MCF 10A (cell line): Measurements from ENCODE around the gene GABRB1. TPM values are rescaled to one million over a fixed set of nuclear protein-coding genes. Genes with fewer than 3 reads are reported as not detected.

ENCODE experiments used
- Bru-seq: library from RNA; stranded (reverse); fragments of 400-500 nt; gene quantifications from one replicate; lab custom pipeline; 2021; lab: Mats Ljungman, UMichigan
- BruChase-seq, 2 experiments: library from RNA; stranded (reverse); fragments of 400-500 nt; gene quantifications; one replicate each; lab custom pipeline; 2021; lab: Mats Ljungman, UMichigan
- BruUV-seq: library from RNA; stranded (reverse); fragments of 400-500 nt; replicated peaks from 2 replicates; lab custom pipeline; 2021; lab: Mats Ljungman, UMichigan
- CTCF ChIA-PET: fragments of 300-600 bp; sonication (Branson Sonifier 250); formaldehyde crosslinking; extraction: SDS; loops from one replicate; lab custom pipeline; 2021; ENCODE audit warnings: antibody characterized with exemption, inconsistent platforms; lab: Yijun Ruan, JAX
- POLR2A ChIA-PET: fragments of 300-600, 350-650 bp; sonication (Branson Sonifier 250); formaldehyde crosslinking; extraction: SDS; loops from one replicate; lab custom pipeline; 2020; ENCODE audit warnings: antibody characterized with exemption, inconsistent platforms; lab: Yijun Ruan, JAX
- DNase-seq: peaks from one replicate; pipeline ENCODE4 v3.0.0-alpha.2; 2018; ENCODE audit not compliant: unreplicated experiment
- H3K27ac Mint-ChIP-seq: one replicate; pipeline ENCODE4 v1.8.0; 2022; ENCODE audit warnings: mild to moderate bottlenecking, low read depth, mixed read lengths; ENCODE audit not compliant: unreplicated experiment
- H3K27me3 Mint-ChIP-seq: one replicate; pipeline ENCODE4 v1.8.0; 2022; ENCODE audit warnings: mixed read lengths; ENCODE audit not compliant: insufficient read depth, unreplicated experiment
- H3K36me3 Mint-ChIP-seq: one replicate; pipeline ENCODE4 v1.8.0; 2022; ENCODE audit warnings: mild to moderate bottlenecking, moderate library complexity, mixed read lengths; ENCODE audit not compliant: insufficient read depth, unreplicated experiment
- H3K4me1 Mint-ChIP-seq: one replicate; pipeline ENCODE4 v1.8.0; 2022; ENCODE audit warnings: mixed read lengths; ENCODE audit not compliant: insufficient read depth, unreplicated experiment
- H3K4me3 Mint-ChIP-seq: one replicate; pipeline ENCODE4 v1.8.0; 2022; ENCODE audit warnings: mild to moderate bottlenecking, moderate library complexity, mixed read lengths; ENCODE audit not compliant: unreplicated experiment
- H3K9me3 Mint-ChIP-seq: one replicate; pipeline ENCODE4 v1.8.0; 2022; ENCODE audit warnings: mixed read lengths; ENCODE audit not compliant: unreplicated experiment
- intact Hi-C: fragments of 100-400 bp; cut with micrococcal nuclease; formaldehyde crosslinking; loops from 2 replicates; pipeline ENCODE4 v1.14.1; 2022
- long read RNA-seq: library from polyadenylated mRNA; stranded (forward); transcript quantifications from one replicate; pipeline ENCODE4 v2.0.0, GENCODE V29; 2022
- total RNA-seq: library from RNA; stranded (reverse); gene quantifications from 2 replicates; pipeline ENCODE4 v1.2.3, GENCODE V29; 2022
- TF ChIP-seq, protein P1 (sequence below): fragments of 200-600 bp; IDR thresholded peaks from one replicate; pipeline ENCODE4 v1.8.0; 2022; ENCODE audit warnings: antibody characterized with exemption, mild to moderate bottlenecking; ENCODE audit not compliant: unreplicated experiment

The GABRB1 gene
- not detected in 2 replicates for total RNA-seq
- percentile 0 among the genes with signal in this experiment for Bru-seq, nascent RNA
- BruChase-seq, experiment 1, labeled RNA remaining after a 6-hour chase: percentile 0 among the genes with signal in this experiment
- BruChase-seq, experiment 2, labeled RNA remaining after a 2-hour chase: percentile 1 among the genes with signal in this experiment
- long read RNA-seq: 0 reads

DNA sequence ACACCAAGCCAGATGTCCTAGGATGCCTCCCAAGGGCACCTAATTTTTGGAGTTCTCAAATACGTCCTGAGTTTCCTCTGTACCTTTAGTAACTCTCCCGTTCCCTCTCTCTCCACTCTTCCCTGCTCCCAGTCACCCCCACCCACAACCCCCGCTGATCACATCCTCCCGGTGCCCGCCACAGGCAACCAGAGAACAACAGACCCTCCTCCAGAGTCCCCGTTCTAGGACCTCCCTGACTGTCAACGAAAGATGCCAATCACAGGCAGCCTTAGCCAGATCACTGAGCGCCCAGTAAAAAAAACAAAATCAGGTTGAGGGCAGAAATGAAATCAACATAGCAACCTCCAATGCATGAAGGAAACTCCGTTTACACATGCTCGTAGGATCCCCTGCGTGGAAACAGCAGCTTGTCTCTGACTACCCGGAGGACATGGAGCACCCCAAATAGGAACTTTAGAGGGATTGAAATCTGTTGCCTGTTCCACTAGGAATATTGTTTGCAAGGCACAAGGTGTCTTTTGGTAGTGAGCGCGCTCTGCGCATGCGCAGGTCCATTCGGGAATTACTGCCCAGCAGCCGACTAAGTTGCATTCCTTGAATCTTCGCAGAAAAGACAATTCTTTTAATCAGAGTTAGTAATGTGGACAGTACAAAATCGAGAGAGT, at the start of gene GABRB1:
Gene GABRB1, plus strand, starts transcription at position 557 of the 668 bp plus-strand sequence.
- Mint-ChIP-seq H3K4me1 (peaks cover 13% of the 10 kb centered on the region), H3K4me3 (peak within 1 kb of the TSS; percentile 50), H3K36me3 (no peaks in the 10 kb centered on the region), H3K27ac (no peak within 1 kb of the TSS), H3K27me3 (peaks cover 75% of the 10 kb centered on the region), H3K9me3 (no peaks in the 10 kb centered on the region)
- intact Hi-C loops: no loop called here
- ChIA-PET POLR2A (interaction anchor here (0.6 to 0.8 kb wide), 2 partner anchors 32 to 533 kb away, joined by 3 to 4 read pairs; no protein-coding TSS in a partner anchor), CTCF (no interaction called here)
- DNase-seq: peak; percentile 17
- no TSS peak for BruUV-seq
- TF ChIP-seq, protein P1, sequence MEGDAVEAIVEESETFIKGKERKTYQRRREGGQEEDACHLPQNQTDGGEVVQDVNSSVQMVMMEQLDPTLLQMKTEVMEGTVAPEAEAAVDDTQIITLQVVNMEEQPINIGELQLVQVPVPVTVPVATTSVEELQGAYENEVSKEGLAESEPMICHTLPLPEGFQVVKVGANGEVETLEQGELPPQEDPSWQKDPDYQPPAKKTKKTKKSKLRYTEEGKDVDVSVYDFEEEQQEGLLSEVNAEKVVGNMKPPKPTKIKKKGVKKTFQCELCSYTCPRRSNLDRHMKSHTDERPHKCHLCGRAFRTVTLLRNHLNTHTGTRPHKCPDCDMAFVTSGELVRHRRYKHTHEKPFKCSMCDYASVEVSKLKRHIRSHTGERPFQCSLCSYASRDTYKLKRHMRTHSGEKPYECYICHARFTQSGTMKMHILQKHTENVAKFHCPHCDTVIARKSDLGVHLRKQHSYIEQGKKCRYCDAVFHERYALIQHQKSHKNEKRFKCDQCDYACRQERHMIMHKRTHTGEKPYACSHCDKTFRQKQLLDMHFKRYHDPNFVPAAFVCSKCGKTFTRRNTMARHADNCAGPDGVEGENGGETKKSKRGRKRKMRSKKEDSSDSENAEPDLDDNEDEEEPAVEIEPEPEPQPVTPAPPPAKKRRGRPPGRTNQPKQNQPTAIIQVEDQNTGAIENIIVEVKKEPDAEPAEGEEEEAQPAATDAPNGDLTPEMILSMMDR: no peak

DNA sequence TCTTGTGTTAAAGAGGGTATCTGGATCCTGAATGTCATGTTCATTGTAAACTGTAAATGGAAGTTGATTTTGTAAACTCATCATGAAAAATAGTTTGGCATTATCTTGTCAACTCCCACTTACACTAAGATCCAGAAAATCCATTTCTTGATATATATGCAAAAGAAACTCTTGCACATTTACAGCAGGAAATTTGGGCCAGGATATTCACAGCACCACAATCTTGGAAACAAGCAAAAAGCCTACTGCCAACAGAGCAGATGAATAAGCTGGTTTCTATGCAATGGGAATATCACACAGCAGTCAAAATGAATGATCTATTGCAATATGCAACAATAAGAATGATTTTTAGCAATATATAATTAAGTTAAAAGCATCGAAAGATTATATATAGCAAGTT, 46.6 kb upstream of the GABRB1 start:
- Mint-ChIP-seq H3K36me3 (no peaks in the 10 kb centered on the region), H3K9me3 (no peaks in the 10 kb centered on the region), H3K4me3 (no peak overlapping the region), H3K27ac (no peak overlapping the region), H3K4me1 (no peaks in the 10 kb centered on the region), H3K27me3 (peaks cover 41% of the 10 kb centered on the region)
- no TSS peak for BruUV-seq
- DNase-seq: no peak
- CTCF ChIA-PET: no interaction called here
- POLR2A ChIA-PET: no interaction called here
- TF ChIP-seq, protein P1: no peak
- intact Hi-C loops: no loop called here

DNA sequence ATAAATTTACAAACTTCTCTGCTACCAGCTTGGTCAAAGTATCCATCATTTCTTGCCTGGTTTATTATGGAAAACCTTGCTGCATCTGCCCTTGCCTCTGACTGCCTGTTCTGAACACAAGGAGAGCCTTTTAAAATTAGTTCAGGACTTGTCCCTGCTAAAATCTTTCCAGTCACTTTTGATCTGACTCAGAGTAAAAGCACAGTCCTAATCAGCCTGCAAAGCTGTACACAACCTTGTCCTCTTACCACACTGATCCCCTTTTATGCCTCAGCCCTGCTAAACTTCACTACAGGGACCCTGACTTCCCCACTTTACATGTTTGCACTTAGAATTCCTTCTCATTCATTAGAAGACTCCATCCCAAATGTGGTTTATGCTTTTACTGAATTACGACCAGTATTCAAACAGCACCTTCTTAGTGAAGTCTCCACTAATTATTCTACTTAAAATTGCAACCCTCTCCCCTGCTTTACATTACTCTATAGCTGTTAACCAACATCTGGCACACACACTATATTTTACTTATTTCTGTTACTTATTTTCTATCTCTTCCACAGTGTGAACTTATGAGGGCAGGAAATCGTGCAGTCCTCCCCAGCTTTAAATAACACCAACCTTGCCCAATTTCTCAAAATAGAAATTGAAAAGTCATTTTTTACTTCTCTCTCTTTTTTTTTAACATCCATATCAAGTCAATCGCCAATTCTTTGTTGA, 44.3 kb upstream of the GABRB1 start:
- no peak for DNase-seq
- Mint-ChIP-seq H3K4me3 (no peak overlapping the region), H3K36me3 (no peaks in the 10 kb centered on the region), H3K4me1 (no peaks in the 10 kb centered on the region), H3K27ac (no peak overlapping the region), H3K9me3 (no peaks in the 10 kb centered on the region), H3K27me3 (peaks cover 31% of the 10 kb centered on the region)
- ChIA-PET POLR2A (interaction anchor here (0.5 to 0.6 kb wide), 2 partner anchors 620 to 851 kb away, joined by 3 read pairs; partner anchors contain the start of gene CORIN), CTCF (no interaction called here)
- intact Hi-C loops: no loop called here
- BruUV-seq: no TSS peak
- TF ChIP-seq, protein P1: no peak

DNA sequence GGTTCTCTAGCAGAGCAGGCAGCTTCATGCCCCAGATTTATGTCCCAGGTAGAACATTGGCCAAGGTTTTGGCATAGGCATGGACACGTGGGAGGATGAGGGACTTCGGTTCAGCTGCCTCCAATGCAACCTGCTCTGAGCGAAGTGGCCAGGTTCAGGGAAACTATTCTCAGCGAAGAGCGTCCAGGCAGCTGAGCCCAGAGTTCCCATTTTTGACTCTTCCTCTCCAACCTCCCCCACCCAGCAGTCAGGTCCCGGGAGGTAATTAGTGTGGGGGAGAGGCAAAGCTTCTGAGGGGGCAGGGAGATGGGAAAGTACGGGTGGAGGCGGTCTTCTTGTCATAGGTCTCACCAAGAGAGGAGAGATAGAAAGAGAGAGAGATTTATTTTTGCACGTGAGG, 39.0 kb upstream of the GABRB1 start:
- Mint-ChIP-seq H3K27ac (no peak overlapping the region), H3K27me3 (peaks cover 48% of the 10 kb centered on the region), H3K4me3 (no peak overlapping the region), H3K4me1 (peaks cover 7% of the 10 kb centered on the region), H3K36me3 (no peaks in the 10 kb centered on the region), H3K9me3 (no peaks in the 10 kb centered on the region)
- intact Hi-C loops: no loop called here
- BruUV-seq: no TSS peak
- DNase-seq: no peak
- CTCF ChIA-PET: interaction anchor here (0.6 to 0.7 kb wide), 2 partner anchors 138 to 531 kb away, joined by 3 read pairs; no protein-coding TSS in a partner anchor
- POLR2A ChIA-PET: no interaction called here
- TF ChIP-seq, protein P1: no peak
